ENCODE data around the gene CTDP1.
A peak's percentile ranks its signal among the peaks of the same experiment; 100 is the strongest.

Gene CTDP1

GRCh38 chr18:79644006-79644665, 35.5 kb upstream of the CTDP1 start:
- peak; percentile 68 for DNase-seq

GRCh38 chr18:79644666-79645057, 34.9 kb upstream of the CTDP1 start:
- no peak for DNase-seq

DNA sequence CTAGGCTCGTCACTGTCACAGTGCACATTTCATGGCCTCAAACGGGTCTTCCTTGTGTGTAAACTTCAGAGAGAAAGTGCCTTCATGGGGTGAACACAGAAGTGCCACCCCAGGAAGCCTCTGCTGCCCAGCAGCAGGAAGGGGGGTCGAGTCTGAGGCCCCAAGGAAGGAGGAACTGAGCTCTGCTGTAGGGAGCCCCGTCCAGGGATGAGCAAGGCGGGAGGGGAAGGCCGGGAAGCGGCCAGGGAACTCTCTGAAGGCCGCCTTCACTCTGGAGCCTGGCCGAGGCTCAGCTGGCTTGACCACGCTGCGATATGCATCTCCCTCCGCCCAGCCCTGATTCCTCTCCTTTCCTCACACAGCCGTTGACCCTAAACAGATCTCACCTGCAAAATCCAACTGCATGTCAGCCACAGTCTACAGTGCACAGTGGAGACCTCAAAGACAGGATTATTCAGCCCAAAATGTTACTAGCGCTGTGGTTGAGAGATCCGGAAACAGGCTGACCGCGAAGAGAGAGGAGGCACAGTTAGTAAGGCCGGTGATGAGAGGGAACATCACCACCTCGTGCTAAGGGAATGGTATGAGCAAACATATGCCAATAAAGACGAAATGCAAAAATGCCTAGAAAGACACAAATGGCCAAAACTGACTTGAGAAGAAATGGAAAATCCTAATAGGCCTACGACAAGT, 34.2 kb upstream of the CTDP1 start:
- no peak for DNase-seq

DNA sequence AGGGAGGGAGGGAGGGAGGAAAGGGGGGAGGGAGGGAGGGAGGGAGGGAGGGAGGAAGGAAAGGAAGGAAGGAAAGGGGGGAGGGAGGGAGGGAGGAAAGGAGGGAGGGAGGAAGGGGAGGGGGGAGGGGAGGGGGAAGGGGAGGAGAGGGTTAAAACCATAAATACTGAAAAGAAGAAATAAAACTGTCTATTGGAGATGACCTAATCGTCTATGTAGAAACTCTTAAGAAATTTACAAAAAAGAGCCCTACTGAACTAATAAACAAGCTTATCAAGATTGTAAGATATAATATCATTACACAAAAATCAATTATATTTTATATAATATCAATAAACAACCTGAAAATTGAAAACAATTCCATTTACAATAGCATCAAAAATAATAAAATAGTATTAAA, 32.3 kb upstream of the CTDP1 start:
- no peak for DNase-seq

GRCh38 chr18:79650959-79651358, 28.6 kb upstream of the CTDP1 start:
- DNase-seq = no peak

GRCh38 chr18:79657342-79657996, 22.1 kb upstream of the CTDP1 start:
- DNase-seq = no peak

DNA sequence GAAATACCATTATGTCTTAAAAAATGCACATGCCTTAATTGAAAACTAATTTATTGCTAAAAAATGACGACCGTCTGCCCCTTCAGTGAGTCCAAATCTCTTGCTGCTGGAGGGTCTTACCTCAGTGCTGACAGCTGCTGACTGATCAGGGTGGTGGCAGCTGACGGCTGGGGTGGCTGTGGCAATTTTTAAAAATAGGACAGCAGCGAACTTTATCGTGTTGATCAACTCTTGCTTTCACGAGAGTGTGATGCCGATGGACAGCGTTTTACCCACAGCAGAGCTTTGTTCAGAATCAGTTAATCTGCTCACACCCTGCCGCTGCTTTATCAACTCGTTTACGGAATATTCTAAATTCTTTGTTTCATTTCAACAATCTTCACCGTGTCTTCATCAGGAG, 21.2 kb upstream of the CTDP1 start:
- no peak for DNase-seq

DNA sequence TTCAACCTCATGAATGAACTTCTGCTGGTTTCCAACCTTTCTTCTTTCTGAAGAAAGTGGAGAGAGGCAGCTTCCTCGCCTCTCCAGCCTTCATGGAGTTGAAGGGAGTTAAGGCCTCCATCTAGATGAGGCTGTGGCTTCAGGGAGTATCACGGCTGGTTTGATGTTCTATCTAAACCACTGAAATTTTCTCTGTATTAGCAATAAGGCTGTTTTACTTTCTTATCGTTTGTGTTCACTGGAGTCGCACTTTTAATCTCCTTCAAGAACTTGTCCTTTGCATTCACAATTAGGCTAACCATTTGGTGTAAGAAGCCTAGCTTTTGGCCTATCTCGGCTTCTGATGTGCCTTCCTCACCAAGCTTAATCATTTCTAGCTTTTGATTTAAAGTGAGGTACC, 19.9 kb upstream of the CTDP1 start:
- no peak for DNase-seq

- DNase-seq = no peak
Observed at GRCh38 chr18:79662034-79662433, 17.6 kb upstream of the CTDP1 start.

DNA sequence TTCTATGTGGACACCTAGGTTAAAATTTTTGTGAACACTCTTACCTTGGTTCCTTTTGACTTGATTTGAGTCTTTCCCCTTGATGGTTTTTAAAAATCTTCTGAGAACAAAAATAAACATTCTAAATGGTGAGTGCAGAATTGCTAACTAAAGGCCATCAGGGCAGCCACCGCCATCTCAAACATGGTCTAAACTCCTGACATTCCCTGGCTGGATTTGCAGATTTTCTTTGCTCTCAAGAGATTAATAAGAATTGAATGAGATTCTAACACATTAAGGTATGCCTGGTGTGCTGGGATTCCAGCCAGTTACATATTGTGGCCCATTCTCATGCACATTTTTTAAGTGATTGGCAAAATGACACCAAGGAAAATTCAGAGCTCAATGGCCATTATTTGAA, 17.2 kb upstream of the CTDP1 start:
- no peak for DNase-seq

GRCh38 chr18:79664525-79665125, 15.0 kb upstream of the CTDP1 start:
- DNase-seq = no peak

DNA sequence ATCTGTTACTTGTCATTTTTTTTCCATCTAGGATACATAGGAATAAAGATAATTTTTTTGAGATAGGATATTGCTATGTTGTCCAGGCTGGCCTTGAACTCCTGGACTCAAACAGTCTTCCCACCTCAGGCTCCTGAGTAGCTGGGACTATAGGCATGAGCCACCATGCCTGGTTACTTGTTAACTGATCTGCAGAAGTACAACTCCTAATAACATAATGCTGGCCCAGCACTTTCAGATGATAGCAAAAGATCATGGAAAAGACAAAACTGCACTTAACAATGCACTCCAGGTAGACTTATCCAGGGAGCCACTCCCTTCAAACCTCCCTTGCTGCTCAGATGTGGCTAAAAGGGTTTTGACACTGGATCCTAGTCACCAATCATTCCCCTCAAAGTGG, 11.4 kb upstream of the CTDP1 start:
- no peak for DNase-seq

- DNase-seq = no peak
Observed at GRCh38 chr18:79672490-79673276, 6.9 kb upstream of the CTDP1 start.

GRCh38 chr18:79677221-79677620, 2.4 kb upstream of the CTDP1 start:
- DNase-seq = no peak

- DNase-seq = no peak
Observed at GRCh38 chr18:79677840-79678239, 1.8 kb upstream of the CTDP1 start.

DNA sequence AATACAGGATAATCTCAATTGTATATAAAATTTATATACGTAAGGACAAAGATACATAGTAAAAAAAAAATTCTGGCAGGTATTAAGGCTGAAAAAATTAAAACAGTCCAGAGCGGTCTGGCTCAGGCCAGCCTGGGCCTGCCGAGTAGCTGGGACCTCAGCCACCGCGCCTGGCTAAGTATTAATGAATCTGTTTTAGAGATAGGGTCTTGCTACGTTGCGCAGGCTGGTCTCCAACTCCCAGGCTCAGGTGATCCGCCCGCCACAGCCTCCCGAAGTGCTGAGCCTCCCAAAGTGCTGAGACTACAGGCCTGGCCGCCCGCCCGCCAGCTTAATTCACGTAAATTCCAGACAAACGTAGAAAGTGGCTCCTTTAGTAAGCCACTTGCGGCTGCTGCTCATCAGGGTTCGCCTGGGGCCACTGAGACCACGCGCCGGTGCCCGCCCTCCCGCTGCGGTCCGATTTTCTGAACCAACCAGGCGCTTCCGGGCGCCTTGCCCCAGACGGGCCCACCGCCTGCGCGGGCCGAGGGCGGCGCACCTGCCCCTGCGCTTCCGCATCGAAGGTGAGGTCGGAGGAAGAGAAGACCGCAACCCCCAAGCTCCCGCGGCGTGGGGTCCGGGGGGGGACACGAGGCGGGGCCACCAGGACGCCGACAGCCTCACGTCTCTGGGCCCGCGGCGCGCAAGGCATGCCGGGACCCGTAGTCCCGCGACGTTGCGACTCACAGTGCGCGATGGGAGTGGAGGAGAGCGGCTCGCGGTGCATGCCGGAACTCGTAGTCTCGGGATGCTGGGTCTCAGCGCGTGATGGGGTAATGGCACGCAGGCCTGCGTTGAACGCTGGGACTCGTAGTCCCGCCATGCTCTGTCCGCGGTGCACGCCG, 695 bp upstream of the CTDP1 start:
- DNase-seq = peak; percentile 96

DNA sequence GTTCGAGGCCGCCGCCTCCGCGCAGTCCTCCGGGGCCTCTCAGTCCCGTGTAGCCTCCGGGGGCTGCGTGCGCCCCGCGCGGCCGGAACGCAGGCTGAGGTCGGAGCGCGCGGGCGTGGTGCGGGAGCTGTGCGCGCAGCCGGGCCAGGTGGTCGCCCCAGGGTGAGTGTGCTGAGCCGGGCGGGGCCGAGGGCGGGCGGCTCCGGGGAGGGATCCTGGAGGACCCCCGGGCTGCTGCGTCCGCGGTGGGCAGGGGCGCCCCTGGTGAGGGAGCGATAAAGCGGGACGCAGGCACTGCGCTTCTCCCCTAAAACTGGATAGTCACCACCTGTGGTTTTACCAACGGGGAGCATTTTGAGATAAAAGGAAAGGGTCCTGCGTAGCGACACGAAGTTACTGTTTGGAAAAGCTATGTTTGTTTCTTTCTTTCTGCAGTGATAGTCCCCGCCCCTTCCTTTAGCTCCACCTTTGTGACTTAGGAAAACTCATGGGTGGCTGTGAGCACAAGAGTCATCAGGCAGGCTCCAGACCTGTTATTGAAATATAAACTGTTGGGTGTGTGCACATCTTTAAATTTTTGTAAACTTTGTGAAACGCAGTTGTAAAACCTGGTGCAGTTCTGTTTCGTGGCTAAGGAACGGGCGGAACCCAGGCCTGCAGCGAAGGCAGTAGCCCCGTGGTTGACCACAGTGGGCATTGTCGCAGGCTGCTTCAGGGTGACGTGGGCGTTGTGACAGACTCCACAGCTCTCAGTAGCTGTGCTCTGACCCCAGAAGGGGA, 687 bp downstream of the CTDP1 start:
- DNase-seq = peak; percentile 32

DNA sequence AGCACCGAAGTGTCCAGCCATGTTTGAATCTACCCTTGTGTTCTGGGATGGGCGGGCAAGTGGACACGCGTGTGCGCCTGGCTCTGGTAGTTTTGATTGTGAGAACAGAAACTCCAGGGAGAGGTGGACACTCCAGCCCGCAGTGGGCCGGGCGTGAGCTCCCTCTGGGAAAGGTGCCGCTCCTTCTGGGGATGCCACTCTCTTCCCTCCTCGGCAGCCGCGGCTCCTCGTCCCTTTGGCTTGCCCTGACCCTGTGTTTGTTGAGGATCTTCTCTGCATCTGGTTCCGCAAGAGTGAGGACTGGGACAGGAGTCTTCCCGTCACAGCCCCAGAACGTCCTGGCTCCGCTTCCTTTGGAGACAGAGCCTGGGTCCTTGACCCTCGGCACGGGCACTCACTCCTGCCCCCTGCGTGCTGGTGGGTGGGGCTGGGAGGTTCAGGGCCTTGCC, 1.3 kb downstream of the CTDP1 start:
- no peak for DNase-seq

DNA sequence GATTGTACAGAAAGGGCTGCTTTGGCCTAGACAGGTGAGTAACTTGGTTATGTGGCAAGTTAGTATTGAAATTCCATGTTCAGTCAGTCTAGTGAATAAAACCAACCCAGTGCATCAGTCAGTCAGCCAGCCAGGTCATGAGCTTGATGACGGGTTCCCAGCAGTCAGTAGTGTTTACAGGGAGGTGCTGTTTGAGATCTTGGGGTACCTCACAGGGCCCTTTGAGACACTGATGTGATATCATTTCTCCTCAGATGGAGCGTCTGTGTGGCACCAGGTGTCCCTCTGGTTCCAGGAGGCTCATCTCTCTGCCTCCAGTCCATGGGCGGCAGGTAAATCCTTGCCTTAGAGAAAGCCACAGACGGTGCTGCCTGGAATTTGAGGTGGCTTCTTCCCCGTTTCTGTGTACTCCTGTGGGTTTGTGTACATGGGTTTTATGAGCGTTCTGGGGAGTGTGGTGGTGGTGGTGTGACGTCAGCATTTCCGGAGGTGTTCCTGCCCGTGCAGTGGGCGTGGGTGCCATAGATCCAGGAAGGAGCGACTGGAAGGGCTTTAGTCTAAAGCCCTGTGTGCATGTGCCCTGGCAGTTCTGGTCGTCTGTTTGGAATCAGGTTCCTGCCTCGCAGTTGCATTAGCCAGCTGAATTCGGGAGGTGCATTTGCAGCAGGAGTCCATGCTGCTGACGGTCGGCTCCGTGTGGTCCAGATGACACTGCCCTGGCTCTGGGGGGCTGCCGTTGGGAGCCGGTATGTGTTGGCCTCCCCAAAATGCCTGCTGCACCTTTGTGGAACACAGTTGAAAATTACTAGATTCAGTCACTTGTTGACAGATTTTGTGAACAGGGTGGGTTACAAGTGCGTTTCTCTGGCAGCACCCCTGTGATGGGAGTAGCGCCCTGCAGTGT, 2.1 kb downstream of the CTDP1 start:
- peak; percentile 31 for DNase-seq

DNA sequence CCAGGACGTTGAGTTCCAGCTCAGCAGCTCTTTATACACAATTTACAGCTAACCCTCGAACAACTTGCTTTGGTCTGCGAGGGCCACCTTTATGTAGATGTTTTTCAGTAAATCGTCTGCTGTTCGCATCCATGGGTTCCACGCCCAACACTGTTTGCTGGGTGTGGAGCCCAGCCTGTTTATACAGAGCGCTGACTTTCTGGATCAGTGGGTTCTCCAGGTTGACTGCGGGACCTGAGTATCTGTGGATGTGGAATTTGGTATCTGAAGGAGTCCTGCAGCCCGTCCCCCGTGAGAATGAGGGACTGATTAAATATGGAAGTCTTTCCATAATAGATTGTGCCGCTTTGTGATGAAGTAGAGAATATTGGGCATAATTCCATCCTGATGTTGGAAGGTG, 2.9 kb downstream of the CTDP1 start:
- DNase-seq = no peak

Measured in stimulated activated CD4-positive, alpha-beta T cell treated with anti-CD3 and anti-CD28 coated beads, Interleukin-12 subunit alpha, Interleukin-12 subunit beta, amount 100 ng/mL, for 4 hours (primary cell).